Fibroblast of skin of left quadriceps (primary cell): ENCODE results near the gene RBM26.

Source experiments
- DNase-seq, 2 experiments: peaks; one replicate each; pipeline ENCODE4 v3.0.0-alpha.2; 2013; ENCODE audit warnings: low read depth in 2 of 2

The RBM26 gene, protein sequence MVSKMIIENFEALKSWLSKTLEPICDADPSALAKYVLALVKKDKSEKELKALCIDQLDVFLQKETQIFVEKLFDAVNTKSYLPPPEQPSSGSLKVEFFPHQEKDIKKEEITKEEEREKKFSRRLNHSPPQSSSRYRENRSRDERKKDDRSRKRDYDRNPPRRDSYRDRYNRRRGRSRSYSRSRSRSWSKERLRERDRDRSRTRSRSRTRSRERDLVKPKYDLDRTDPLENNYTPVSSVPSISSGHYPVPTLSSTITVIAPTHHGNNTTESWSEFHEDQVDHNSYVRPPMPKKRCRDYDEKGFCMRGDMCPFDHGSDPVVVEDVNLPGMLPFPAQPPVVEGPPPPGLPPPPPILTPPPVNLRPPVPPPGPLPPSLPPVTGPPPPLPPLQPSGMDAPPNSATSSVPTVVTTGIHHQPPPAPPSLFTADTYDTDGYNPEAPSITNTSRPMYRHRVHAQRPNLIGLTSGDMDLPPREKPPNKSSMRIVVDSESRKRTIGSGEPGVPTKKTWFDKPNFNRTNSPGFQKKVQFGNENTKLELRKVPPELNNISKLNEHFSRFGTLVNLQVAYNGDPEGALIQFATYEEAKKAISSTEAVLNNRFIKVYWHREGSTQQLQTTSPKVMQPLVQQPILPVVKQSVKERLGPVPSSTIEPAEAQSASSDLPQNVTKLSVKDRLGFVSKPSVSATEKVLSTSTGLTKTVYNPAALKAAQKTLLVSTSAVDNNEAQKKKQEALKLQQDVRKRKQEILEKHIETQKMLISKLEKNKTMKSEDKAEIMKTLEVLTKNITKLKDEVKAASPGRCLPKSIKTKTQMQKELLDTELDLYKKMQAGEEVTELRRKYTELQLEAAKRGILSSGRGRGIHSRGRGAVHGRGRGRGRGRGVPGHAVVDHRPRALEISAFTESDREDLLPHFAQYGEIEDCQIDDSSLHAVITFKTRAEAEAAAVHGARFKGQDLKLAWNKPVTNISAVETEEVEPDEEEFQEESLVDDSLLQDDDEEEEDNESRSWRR

GRCh38 chr13:79405831-79406596 is at the start of gene RBM26:
Gene RBM26 (minus strand): TSS chr13:79406255. CDS start chr13:79405774, 481 bp downstream.
- DNase-seq: peak; percentile 90 to 91

GRCh38 chr13:79455331-79455730 is 49.3 kb upstream of the RBM26 start:
- DNase-seq: no peak

DNA sequence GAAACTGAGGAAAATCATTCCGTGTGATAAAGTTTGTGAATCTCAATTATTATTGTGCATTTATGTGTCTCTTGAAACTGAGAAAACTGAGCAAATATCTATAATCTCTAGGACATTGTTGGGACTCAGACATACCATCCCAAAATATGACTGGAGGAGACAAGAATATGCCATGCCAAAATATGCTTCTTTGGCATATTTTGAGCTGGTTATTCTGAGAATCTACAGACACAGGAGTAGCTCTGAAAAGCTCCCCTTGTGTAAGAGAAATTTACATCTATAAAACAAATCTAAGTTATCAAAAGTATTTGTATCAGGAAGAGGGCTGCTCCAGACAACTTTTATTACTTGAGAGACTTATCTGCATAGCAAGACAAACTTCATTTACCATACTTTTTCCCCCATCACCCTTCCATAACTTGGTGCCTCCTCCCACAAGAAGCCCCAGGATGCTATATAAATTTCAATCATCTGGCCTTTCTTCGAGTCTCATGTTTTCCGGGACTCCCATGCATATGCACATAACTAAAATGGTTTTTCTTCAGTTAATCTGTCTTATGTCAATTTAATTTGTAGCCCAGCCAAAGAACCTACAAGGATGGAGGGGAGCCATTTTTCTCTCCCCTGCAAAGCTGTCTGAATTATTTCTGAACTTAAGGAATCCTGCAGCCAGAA is 46.3 kb upstream of the RBM26 start:
- DNase-seq: no peak

GRCh38 chr13:79451500-79451962 is 45.5 kb upstream of the RBM26 start:
- peak; percentile 69 to 75 for DNase-seq

GRCh38 chr13:79450110-79450509 is 44.1 kb upstream of the RBM26 start:
- DNase-seq: no peak

DNA sequence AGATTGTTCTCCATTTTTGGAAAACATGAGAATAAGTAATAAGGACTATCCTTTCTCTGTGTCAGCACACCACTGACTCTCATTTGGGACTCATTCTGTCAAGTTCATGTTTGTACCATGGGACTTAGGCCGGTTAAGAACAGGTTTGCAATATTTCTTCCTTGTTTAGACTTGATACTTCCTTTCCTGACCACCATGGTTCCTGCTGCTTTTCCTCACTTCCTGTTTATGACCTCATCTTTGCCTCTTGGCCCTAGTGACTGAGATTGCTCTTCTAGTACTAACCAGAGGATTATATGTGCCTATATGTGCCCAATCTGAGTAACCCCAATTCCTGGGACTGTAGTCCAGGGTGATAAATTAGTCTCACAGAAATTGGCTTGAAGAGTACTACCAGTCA is 42.4 kb upstream of the RBM26 start:
- no peak for DNase-seq

DNA sequence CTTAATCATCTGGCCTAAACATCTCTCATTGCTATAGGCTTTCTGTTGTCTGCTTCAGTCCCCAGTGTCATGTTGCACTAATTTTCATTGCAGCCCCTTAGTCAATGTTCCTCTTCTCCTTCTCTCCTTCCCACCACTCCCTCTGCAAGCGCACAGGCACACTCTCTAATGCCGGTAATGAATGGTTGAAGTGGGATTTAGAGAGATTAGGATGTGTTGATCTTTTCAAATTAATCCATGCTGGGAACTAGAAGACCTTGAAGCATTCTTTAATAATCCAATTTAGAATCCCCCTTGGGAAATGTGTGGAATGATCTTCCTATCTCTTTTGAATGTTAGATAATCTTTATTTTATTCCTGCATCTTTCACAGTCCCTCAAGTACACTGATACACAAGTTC is 41.7 kb upstream of the RBM26 start:
- no peak for DNase-seq

GRCh38 chr13:79447141-79447540 is 41.1 kb upstream of the RBM26 start:
- no peak for DNase-seq

- DNase-seq: no peak
Observed at GRCh38 chr13:79445968-79446645, 40.1 kb upstream of the RBM26 start.

DNA sequence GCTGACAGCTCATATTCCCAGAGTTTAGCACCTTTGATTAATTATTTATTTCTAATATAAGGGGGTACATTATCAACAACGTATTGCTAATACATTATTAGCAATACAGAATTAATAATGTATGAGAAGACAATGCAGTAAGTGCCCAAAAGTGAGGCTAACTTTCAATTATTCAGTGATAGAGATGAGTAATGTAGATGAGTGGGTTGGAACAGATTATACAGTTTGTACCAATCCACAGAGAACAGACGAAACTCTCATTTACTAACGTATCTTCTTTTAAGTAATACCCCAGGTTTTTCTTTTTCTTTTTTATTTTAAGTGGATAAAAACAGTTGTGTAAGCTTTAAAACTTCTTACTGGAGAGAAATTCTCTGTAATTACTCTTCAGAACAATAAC is 36.7 kb upstream of the RBM26 start:
- DNase-seq: no peak

DNA sequence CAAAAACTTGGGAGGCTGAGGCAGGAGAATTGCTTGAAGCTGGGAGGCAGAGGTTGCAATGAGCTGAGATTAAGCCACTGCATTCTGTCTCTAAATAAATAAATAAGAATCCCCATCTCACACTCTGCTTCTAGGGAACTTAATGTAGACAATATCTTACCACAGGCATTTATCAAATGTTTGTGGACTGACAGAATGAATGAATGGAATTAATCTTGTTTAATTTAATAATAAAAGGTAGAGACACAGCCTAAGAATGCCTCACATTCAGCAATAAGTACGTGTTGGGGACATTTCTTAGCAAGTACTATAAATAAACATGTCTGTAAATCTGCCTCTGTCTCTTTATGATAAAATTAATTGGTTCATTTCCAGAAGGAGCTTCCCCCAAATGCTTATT is 36.2 kb upstream of the RBM26 start:
- DNase-seq: no peak

DNA sequence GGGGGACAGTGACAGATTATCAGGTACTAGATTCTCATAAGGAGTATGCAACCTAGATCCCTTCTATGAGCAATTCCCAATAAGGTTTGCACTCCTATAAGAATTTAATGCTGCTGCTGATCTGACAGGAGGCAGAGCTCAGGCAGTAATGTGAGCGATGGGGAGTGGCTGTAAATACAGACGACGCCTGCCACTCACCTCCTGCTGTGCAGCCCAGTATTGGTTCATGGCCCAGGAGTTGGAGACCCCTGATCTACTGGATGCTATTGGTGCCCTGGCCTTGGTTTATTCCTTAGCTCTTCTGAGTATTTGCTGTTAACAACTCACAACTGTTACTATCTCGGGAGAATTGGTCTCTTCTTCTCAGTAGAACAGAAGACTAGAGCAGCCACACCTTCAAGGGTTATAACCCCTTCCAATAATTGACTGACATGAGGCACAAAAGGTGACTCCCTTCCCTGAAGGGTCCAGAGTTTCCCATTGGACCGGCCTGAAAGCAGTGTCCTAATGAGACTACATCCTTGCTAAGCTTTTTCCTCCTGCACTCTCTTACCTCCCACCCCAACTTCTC is 35.0 kb upstream of the RBM26 start:
- no peak for DNase-seq

DNA sequence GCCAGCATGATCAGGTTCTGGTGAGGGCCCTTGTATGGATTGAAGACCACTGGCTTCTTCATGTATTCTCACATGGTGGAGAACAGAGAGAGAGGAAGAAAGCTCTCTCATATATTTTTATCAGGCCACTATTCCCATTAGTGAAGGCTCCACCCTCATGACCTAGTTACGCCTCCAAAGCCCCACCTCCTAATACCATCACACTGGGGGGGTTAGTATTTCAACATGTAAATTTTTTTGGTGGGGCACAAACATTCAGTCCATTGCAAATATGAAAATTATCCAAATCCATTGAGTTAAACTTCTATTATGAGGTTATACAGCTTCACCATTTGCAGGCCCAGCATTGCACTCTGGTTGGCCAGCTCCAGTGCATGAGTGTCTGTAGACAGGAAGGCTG is 33.2 kb upstream of the RBM26 start:
- no peak for DNase-seq

DNA sequence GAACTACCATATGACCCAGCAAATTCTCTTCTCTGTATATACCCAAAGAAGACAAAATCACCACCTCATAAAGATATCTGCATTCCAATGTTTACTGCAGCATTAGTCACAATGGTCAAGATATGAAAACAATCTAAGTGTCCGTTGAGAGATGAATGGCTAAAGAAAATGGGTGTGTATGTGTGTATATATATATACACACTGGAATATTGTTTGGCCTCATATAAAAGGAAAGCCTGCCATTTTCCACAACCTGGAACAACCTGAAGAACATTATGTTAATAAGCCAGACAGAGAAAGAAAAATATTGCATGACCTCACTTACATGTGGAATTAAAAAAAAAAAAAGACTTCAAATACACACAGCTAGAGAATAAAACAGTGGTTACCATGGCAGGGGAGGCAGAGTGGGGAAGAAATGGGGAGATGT is 29.5 kb upstream of the RBM26 start:
- DNase-seq: peak; percentile 64 to 65

DNA sequence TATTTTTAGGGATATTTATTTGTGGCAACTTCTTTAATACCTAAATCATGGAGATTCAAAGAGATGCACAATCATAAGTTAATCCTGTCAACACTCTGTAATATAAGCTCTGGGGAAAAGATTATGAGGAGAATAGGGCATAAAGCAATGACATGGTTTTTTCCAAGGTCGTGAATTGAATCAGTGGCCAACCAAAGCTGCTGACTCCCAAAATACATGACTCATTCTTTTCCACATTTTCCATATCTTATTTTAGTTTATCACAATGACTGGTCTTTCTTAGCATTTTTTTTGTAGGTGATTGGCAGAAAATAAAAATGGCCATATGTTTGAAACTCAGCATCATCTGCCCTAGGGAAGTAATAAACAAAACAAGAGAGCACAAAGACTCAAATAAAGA is 28.5 kb upstream of the RBM26 start:
- peak in 1 of 2 experiments; percentile 20 for DNase-seq

GRCh38 chr13:79432992-79433391 is 26.9 kb upstream of the RBM26 start:
- no peak for DNase-seq

GRCh38 chr13:79432086-79432485 is 26.0 kb upstream of the RBM26 start:
- no peak for DNase-seq

DNA sequence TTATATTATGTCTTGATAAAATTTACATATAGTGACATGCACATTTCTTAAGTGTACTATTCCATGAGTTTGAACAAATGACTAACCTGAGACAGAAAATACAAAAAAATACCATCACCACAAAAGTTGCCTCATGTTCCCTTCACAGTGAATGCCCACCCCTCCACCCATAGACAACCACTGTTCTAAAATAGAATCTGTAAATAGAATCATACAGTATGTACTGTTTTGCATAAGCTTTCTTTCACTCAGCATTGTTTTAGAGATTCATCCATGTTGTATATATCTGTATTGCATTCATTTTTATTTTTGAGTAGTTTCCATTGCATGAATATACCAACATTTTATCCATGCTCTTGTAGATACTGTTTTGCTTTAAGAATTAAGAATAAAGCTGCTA is 23.3 kb upstream of the RBM26 start:
- no peak for DNase-seq

GRCh38 chr13:79427883-79428282 is 21.8 kb upstream of the RBM26 start:
- no peak for DNase-seq

GRCh38 chr13:79427265-79427664 is 21.2 kb upstream of the RBM26 start:
- no peak for DNase-seq
